GM12878 (cell line): ENCODE data around the gene KIF6. TPM values are rescaled to one million over a fixed set of nuclear protein-coding genes. Genes with fewer than 3 reads are reported as not detected.

ENCODE experiments used
- ATAC-seq: fragments of 200-7000 bp; cut with Tn5 transposase; 3 replicates; pipeline ENCODE4 v1.9.1; 2020; ENCODE audit warnings: mild to moderate bottlenecking, moderate library complexity
- BruUV-seq: library from RNA; stranded (reverse); fragments of 400-500 nt; replicated peaks from 2 replicates; lab custom pipeline; 2021; lab: Mats Ljungman, UMichigan
- CTCF ChIA-PET: fragments of 300-600 bp; sonication (Branson Sonifier 250); formaldehyde crosslinking; extraction: SDS; loops from one replicate; lab custom pipeline; 2021; ENCODE audit warnings: inconsistent platforms; lab: Yijun Ruan, JAX
- POLR2A ChIA-PET: fragments of 350-600 bp; formaldehyde crosslinking; extraction: SDS; loops from one replicate; lab custom pipeline; 2021; ENCODE audit warnings: inconsistent platforms; lab: Charles Lee
- RAD21 ChIA-PET: fragments of 300-600 bp; sonication (Branson Sonifier 250); formaldehyde crosslinking; loops from one replicate; lab custom pipeline; 2023; ENCODE audit warnings: antibody characterized with exemption; ENCODE audit not compliant: unreplicated experiment; lab: Charles Lee
- SMC1A ChIA-PET: fragments of 300-600 bp; sonication (Branson Sonifier 250); formaldehyde crosslinking; loops from one replicate; lab custom pipeline; 2023; ENCODE audit not compliant: unreplicated experiment, uncharacterized antibody; lab: Charles Lee
- DNase-seq: peaks from one replicate; pipeline ENCODE4 v3.0.0-alpha.2; 2011; ENCODE audit warnings: low read depth, low spot score
- FAIRE-seq: peaks from 3 replicates; lab custom pipeline; 2011; peaks lifted over from hg19 to GRCh38; lab: Jason Lieb, UNC
- H2AFZ ChIP-seq: 2 replicates; pipeline ENCODE4 v1.6.0; 2011; ENCODE audit warnings: low read depth, low read length, control low read depth; ENCODE audit not compliant: control insufficient read depth
- H3K27ac ChIP-seq: 2 replicates; pipeline ENCODE4 v1.5.1; 2011; ENCODE audit warnings: control low read depth; ENCODE audit not compliant: control insufficient read depth, insufficient read depth
- H3K27me3 ChIP-seq, 2 experiments: replicated peaks in 1 of 2; 2 replicates each; pipeline versions ENCODE4 v1.6.0 to v1.6.1; 2011; ENCODE audit warnings: low read length in 1 of 2; ENCODE audit not compliant: control insufficient read depth in 2 of 2, insufficient read depth in 2 of 2
- H3K36me3 ChIP-seq, 2 experiments: 2 replicates each; pipeline ENCODE4 v1.5.1; 2011; ENCODE audit warnings: low read length in 1 of 2; ENCODE audit not compliant: control insufficient read depth in 2 of 2, insufficient read depth in 2 of 2
- H3K4me1 ChIP-seq: 2 replicates; pipeline ENCODE4 v1.6.1; 2011; ENCODE audit warnings: mild to moderate bottlenecking, low read length, moderate library complexity, mixed read lengths; ENCODE audit not compliant: control insufficient read depth, insufficient read depth
- H3K4me2 ChIP-seq: 2 replicates; pipeline ENCODE4 v1.6.0; 2011; ENCODE audit warnings: control low read depth; ENCODE audit not compliant: control insufficient read depth, insufficient read depth
- H3K4me3 ChIP-seq: fragments of 200-600 bp; sonication (generic); 2 replicates; pipeline ENCODE4 v1.5.1; 2016
- H3K79me2 ChIP-seq: 2 replicates; pipeline ENCODE4 v1.6.0; 2011; ENCODE audit warnings: low read length; ENCODE audit not compliant: control insufficient read depth, insufficient read depth
- H3K9ac ChIP-seq: 2 replicates; pipeline ENCODE4 v1.8.0; 2011; ENCODE audit warnings: low read length, control low read depth, mixed read lengths; ENCODE audit not compliant: control insufficient read depth, insufficient read depth
- H3K9me3 ChIP-seq: replicated peaks from 3 replicates; pipeline ENCODE4 v1.5.1; 2011; ENCODE audit warnings: mild to moderate bottlenecking, low read length; ENCODE audit not compliant: control insufficient read depth, insufficient read depth
- H4K20me1 ChIP-seq: 2 replicates; pipeline ENCODE4 v1.6.0; 2011; ENCODE audit not compliant: control insufficient read depth, insufficient read depth
- ATF3 ChIP-seq: IDR thresholded peaks from 2 replicates; pipeline ENCODE4 v1.6.1; 2011; ENCODE audit warnings: low read depth, mild to moderate bottlenecking, low read length, moderate library complexity, borderline replicate concordance; ENCODE audit errors: extremely low read depth
- CBFB ChIP-seq: IDR thresholded peaks from 2 replicates; pipeline ENCODE4 v1.6.1; 2016; ENCODE audit warnings: antibody characterized with exemption, low read depth
- FOS ChIP-seq: IDR thresholded peaks from 3 replicates; pipeline ENCODE4 v1.6.1; 2011; ENCODE audit warnings: borderline replicate concordance; ENCODE audit not compliant: insufficient read length; ENCODE audit errors: extremely low read depth
- HCFC1 ChIP-seq: fragments of 150-350 bp; IDR thresholded peaks from 2 replicates; pipeline ENCODE4 v1.6.1; 2014; ENCODE audit warnings: low read length
- HDAC2 ChIP-seq: fragments of 200-600 bp; sonication (generic); IDR thresholded peaks from 2 replicates; pipeline ENCODE4 v1.6.1; 2017
- IKZF2 ChIP-seq, 2 experiments: fragments of 450-650 bp; IDR thresholded peaks; 2 replicates each; pipeline ENCODE4 v1.6.1; 2017; ENCODE audit warnings: mild to moderate bottlenecking in 2 of 2, moderate library complexity in 2 of 2
- KDM1A ChIP-seq: fragments of 200-600 bp; sonication (generic); IDR thresholded peaks from 2 replicates; pipeline ENCODE4 v1.6.1; 2016; ENCODE audit warnings: borderline replicate concordance
- MEF2B ChIP-seq: fragments of 450-650 bp; IDR thresholded peaks from 2 replicates; pipeline ENCODE4 v1.6.1; 2018; ENCODE audit warnings: mild to moderate bottlenecking, moderate library complexity; ENCODE audit not compliant: partially characterized antibody, poor library complexity, severe bottlenecking
- STAT1 ChIP-seq: fragments of 450-650 bp; conservative IDR thresholded peaks from 2 replicates; pipeline ENCODE4 v1.6.1; 2014; ENCODE audit warnings: antibody characterized with exemption, mild to moderate bottlenecking
- SUZ12 ChIP-seq: fragments of 200-600 bp; sonication (generic); IDR thresholded peaks from one replicate; pipeline ENCODE4 v1.6.1; 2018; ENCODE audit warnings: antibody characterized with exemption, mild to moderate bottlenecking; ENCODE audit not compliant: unreplicated experiment
- TARDBP ChIP-seq: IDR thresholded peaks from 2 replicates; pipeline ENCODE4 v1.6.1; 2016; ENCODE audit warnings: borderline replicate concordance
- ZNF622 ChIP-seq: fragments of 450-650 bp; IDR thresholded peaks from 2 replicates; pipeline ENCODE4 v1.6.1; 2017; ENCODE audit warnings: mild to moderate bottlenecking, inconsistent platforms
- WGBS: methylation state at CpG from one replicate; pipeline ENCODE4 v1.1.6; 2016; ENCODE audit warnings: low lambda C conversion rate; ENCODE audit not compliant: insufficient replicate concordance, insufficient coverage; ENCODE audit errors: missing lambda C conversion rate; 5-methylcytosine and 5-hydroxymethylcytosine counted together
- in situ Hi-C: fragments of 300-500 bp; cut with MboI; formaldehyde crosslinking; loops from 9 replicates; pipeline ENCODE4 v1.14.3; 2018; ENCODE audit warnings: mixed read lengths
- intact Hi-C: fragments of 100-400 bp; cut with micrococcal nuclease; formaldehyde crosslinking; loops from one replicate; pipeline ENCODE4 v1.14.2; 2022; ENCODE audit not compliant: unreplicated experiment
- polyA plus RNA-seq, 11 experiments: library from polyadenylated mRNA; depleted of rRNA in 4 of 11; unstranded in 6 of 11; stranded (reverse) in 5 of 11; fragments of >200 nt; fragmentation: Nextera tagmentation in 4 of 11; fragmentation: Illumina TruSeq in 1 of 11; extraction: Ambion mirVana in 4 of 11; extraction: Trizol in 1 of 11; gene quantifications; 1 replicate in 1 of 11; 2 replicates in 10 of 11; pipeline versions ENCODE4 v1.2.1 to v1.2.3, GENCODE V29; 2011 to 2016; ENCODE audit warnings: inconsistent platforms in 2 of 11, missing spikeins in 2 of 11, low read depth in 1 of 11
- total RNA-seq, 4 experiments: library from RNA; depleted of rRNA in 3 of 4; stranded (reverse); fragments of >200 nt in 3 of 4; fragmentation: Illumina TruSeq in 1 of 4; extraction: Trizol in 1 of 4; gene quantifications; 2 replicates each; pipeline versions ENCODE4 v1.2.1 to v1.2.3, GENCODE V29; 2013 to 2021
- TF ChIP-seq, protein P1 (sequence below): IDR thresholded peaks from 2 replicates; pipeline ENCODE4 v1.6.1; 2012; ENCODE audit warnings: low read depth, low read length, improper control_type of control experiment

KIF6 gene
- total and polyA plus RNA-seq, 10 of the 15 experiments (the other 5 are each of a cell fraction or from before 2014, with no cell fraction given), result 0.09 to 1.0 (median 0.28) TPM

- TF ChIP-seq ATF3, result no peak
- TF ChIP-seq TARDBP, result no peak
Measured at GRCh38 chr6:39488255-39488879, 236.8 kb downstream of the KIF6 start (continued).

DNA sequence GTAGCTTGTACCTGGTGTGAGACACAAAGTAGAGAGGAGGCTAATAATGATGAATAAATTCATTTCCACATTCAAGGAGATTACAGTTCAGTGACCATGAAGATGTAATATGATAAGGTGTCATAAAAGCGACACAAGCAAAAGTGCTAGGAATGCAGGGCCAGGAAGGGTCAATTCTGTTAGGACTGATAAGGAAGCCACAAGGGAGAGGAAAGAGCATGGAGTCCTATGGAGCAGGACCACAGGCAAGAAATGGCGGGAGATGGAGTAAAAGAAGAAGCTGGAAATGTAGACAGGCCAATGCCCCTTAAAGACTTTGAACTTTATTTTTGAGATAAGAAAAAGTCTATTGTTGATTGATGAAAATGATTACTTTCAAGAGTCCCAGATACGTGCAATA lies 240.9 kb downstream of the KIF6 start:
- H3K4me2 ChIP-seq, result no peak overlapping the region
- no peak overlapping the region for H2AFZ ChIP-seq
- H3K9me3 ChIP-seq, result no peaks in the 10 kb centered on the region
- H3K79me2 ChIP-seq, result no peaks in the 10 kb centered on the region
- TF ChIP-seq HCFC1 (no peak), FOS (no peak), MEF2B (no peak), IKZF2 (IDR thresholded peaks at IDR 0.05) (no peak), HDAC2 (no peak), STAT1 (no peak), KDM1A (no peak), SUZ12 (no peak), ZNF622 (no peak), CBFB (no peak)
- TF ChIP-seq, protein P1, sequence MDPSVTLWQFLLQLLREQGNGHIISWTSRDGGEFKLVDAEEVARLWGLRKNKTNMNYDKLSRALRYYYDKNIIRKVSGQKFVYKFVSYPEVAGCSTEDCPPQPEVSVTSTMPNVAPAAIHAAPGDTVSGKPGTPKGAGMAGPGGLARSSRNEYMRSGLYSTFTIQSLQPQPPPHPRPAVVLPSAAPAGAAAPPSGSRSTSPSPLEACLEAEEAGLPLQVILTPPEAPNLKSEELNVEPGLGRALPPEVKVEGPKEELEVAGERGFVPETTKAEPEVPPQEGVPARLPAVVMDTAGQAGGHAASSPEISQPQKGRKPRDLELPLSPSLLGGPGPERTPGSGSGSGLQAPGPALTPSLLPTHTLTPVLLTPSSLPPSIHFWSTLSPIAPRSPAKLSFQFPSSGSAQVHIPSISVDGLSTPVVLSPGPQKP, result no peak
- H3K4me3 ChIP-seq, result no peak overlapping the region
- no peaks in the 10 kb centered on the region for H3K27me3 ChIP-seq
- DNase-seq (no peak), ATAC-seq (no peak), FAIRE-seq (no peak)
- BruUV-seq, result no TSS peak
- H3K27ac ChIP-seq, result no peak overlapping the region
- intact Hi-C loops (no loop called here), in situ Hi-C loops (no loop called here)
- H3K9ac ChIP-seq, result no peak overlapping the region
- SMC1A ChIA-PET, result interaction anchor here (0.6 to 2.4 kb wide), 2 partner anchors 8 to 294 kb away, joined by 3 to 11 read pairs; no protein-coding TSS in a partner anchor
- CTCF ChIA-PET, result no interaction called here
- H3K4me1 ChIP-seq, result no peaks in the 10 kb centered on the region
- 41% methylated on average over 3 of the region's 3 CpGs for WGBS
- RAD21 ChIA-PET, result no interaction called here
- POLR2A ChIA-PET, result no interaction called here
- H3K36me3 ChIP-seq, result no peaks in the 10 kb centered on the region
- H4K20me1 ChIP-seq, result no peaks in the 10 kb centered on the region
